OCI-LY1 (cell line): Measurements from ENCODE around the gene NIPAL1.

ENCODE experiments used
- CTCF ChIP-seq: fragments of 200-600 bp; sonication (generic), shearing (Covaris generic); IDR thresholded peaks from 2 replicates; pipeline ENCODE4 v1.5.1; 2017; ENCODE audit warnings: mild to moderate bottlenecking, antibody characterized with exemption, low read length, moderate library complexity, mixed read lengths
- EZH2 ChIP-seq: fragments of 200-600 bp; sonication (generic), shearing (Covaris generic); IDR thresholded peaks from 2 replicates; pipeline ENCODE4 v1.8.0; 2017; ENCODE audit warnings: borderline replicate concordance, mixed run types, mild to moderate bottlenecking, antibody characterized with exemption, low read length, moderate library complexity, mixed read lengths

- no peak for TF ChIP-seq CTCF
- no peak for TF ChIP-seq EZH2
Measured at GRCh38 chr4:48078425-48078824, 61.9 kb downstream of the NIPAL1 start.
